OCI-LY1 (cell line): ENCODE measurements around the gene ETV1.

Experiments
- H2AFZ ChIP-seq: fragments of 200-600 bp; sonication (generic), shearing (Covaris generic); 2 replicates; pipeline ENCODE4 v1.6.0; 2014; ENCODE audit warnings: antibody characterized with exemption, mild to moderate bottlenecking, low read length
- H3F3A ChIP-seq: fragments of 200-600 bp; sonication (generic), shearing (Covaris generic); 2 replicates; pipeline ENCODE4 v1.6.0; 2014; ENCODE audit warnings: mild to moderate bottlenecking, antibody characterized with exemption, low read length, moderate library complexity; ENCODE audit not compliant: insufficient read depth
- H3K27ac ChIP-seq: fragments of 200-600 bp; sonication (generic); 2 replicates; pipeline ENCODE4 v1.5.1; 2014; ENCODE audit warnings: low read length, mixed run types, mild to moderate bottlenecking, low read depth; ENCODE audit not compliant: poor library complexity, severe bottlenecking
- H3K27me3 ChIP-seq: fragments of 200-600 bp; sonication (generic); 2 replicates; pipeline ENCODE4 v1.6.0; 2014; ENCODE audit warnings: antibody characterized with exemption, mild to moderate bottlenecking, low read length, moderate library complexity; ENCODE audit not compliant: insufficient read depth
- H3K36me3 ChIP-seq: fragments of 200-600 bp; sonication (generic); 2 replicates; pipeline ENCODE4 v1.6.1; 2014; ENCODE audit warnings: mild to moderate bottlenecking, antibody characterized with exemption, low read length, moderate library complexity, mixed read lengths; ENCODE audit not compliant: insufficient read depth
- H3K4me1 ChIP-seq: fragments of 200-600 bp; sonication (generic); 2 replicates; pipeline ENCODE4 v1.5.1; 2014; ENCODE audit warnings: mild to moderate bottlenecking, low read length, moderate library complexity; ENCODE audit not compliant: insufficient read depth, severe bottlenecking
- H3K4me2 ChIP-seq: fragments of 200-600 bp; sonication (generic), shearing (Covaris generic); 2 replicates; pipeline ENCODE4 v1.6.1; 2014; ENCODE audit warnings: low read length
- H3K4me3 ChIP-seq: fragments of 200-600 bp; sonication (generic); 2 replicates; pipeline ENCODE4 v1.5.1; 2014; ENCODE audit warnings: low read length, low read depth, mild to moderate bottlenecking, mixed read lengths; ENCODE audit not compliant: poor library complexity, severe bottlenecking
- H3K79me2 ChIP-seq: fragments of 200-600 bp; shearing (Covaris generic); 2 replicates; pipeline ENCODE4 v1.6.1; 2016; ENCODE audit warnings: mixed run types, low read length, mixed read lengths; ENCODE audit not compliant: insufficient read depth
- H3K9ac ChIP-seq: fragments of 200-600 bp; sonication (generic), shearing (Covaris generic); 2 replicates; pipeline ENCODE4 v1.6.1; 2014; ENCODE audit warnings: mild to moderate bottlenecking, low read length, mixed read lengths
- H3K9me2 ChIP-seq: fragments of 200-600 bp; sonication (generic), shearing (Covaris generic); 2 replicates; pipeline ENCODE4 v1.6.1; 2014; ENCODE audit warnings: low read depth, mild to moderate bottlenecking, low read length, mixed read lengths
- H3K9me3 ChIP-seq: fragments of 200-600 bp; shearing (Covaris generic); 2 replicates; pipeline ENCODE4 v1.6.1; 2014; ENCODE audit warnings: low read length, mixed read lengths
- H4K20me1 ChIP-seq: fragments of 200-600 bp; sonication (generic), shearing (Covaris generic); 2 replicates; pipeline ENCODE4 v1.6.0; 2016; ENCODE audit warnings: mild to moderate bottlenecking, low read length; ENCODE audit not compliant: insufficient read depth
- EZH2 ChIP-seq: fragments of 200-600 bp; sonication (generic), shearing (Covaris generic); IDR thresholded peaks from 2 replicates; pipeline ENCODE4 v1.8.0; 2017; ENCODE audit warnings: borderline replicate concordance, mixed run types, mild to moderate bottlenecking, antibody characterized with exemption, low read length, moderate library complexity, mixed read lengths
- TF ChIP-seq, protein P1 (sequence below): fragments of 200-600 bp; sonication (generic), shearing (Covaris generic); IDR thresholded peaks from 2 replicates; pipeline ENCODE4 v1.5.1; 2017; ENCODE audit warnings: mild to moderate bottlenecking, antibody characterized with exemption, low read length, moderate library complexity, mixed read lengths

Gene ETV1

GRCh38 chr7:13988731-13989125, 738 bp downstream of the ETV1 start:
- no peak overlapping the region for H3K9ac ChIP-seq
- TF ChIP-seq, protein P1, sequence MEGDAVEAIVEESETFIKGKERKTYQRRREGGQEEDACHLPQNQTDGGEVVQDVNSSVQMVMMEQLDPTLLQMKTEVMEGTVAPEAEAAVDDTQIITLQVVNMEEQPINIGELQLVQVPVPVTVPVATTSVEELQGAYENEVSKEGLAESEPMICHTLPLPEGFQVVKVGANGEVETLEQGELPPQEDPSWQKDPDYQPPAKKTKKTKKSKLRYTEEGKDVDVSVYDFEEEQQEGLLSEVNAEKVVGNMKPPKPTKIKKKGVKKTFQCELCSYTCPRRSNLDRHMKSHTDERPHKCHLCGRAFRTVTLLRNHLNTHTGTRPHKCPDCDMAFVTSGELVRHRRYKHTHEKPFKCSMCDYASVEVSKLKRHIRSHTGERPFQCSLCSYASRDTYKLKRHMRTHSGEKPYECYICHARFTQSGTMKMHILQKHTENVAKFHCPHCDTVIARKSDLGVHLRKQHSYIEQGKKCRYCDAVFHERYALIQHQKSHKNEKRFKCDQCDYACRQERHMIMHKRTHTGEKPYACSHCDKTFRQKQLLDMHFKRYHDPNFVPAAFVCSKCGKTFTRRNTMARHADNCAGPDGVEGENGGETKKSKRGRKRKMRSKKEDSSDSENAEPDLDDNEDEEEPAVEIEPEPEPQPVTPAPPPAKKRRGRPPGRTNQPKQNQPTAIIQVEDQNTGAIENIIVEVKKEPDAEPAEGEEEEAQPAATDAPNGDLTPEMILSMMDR, result no peak
- no peak for TF ChIP-seq EZH2
- H3K27ac ChIP-seq, result no peak overlapping the region
- H3F3A ChIP-seq, result no peaks in the 10 kb centered on the region
- peak overlapping the region; percentile 34; the same call in 1 of the 2 replicates for H2AFZ ChIP-seq
- no peak overlapping the region for H3K4me3 ChIP-seq
- no peaks in the 10 kb centered on the region for H3K36me3 ChIP-seq
- no peaks in the 10 kb centered on the region for H3K27me3 ChIP-seq
- H4K20me1 ChIP-seq, result no peaks in the 10 kb centered on the region
- H3K79me2 ChIP-seq, result no peaks in the 10 kb centered on the region
- H3K9me3 ChIP-seq, result peaks cover 22% of the 10 kb centered on the region
- no peaks in the 10 kb centered on the region for H3K9me2 ChIP-seq
- H3K4me1 ChIP-seq, result peaks cover 40% of the 10 kb centered on the region
- no peak overlapping the region for H3K4me2 ChIP-seq

- Histone ChIP-seq H3K9ac (no peak overlapping the region), H3K27me3 (no peaks in the 10 kb centered on the region), H3K27ac (no peak overlapping the region), H3K9me3 (peaks cover 22% of the 10 kb centered on the region), H3K4me2 (no peak overlapping the region), H4K20me1 (no peaks in the 10 kb centered on the region), H3F3A (no peaks in the 10 kb centered on the region), H3K9me2 (no peaks in the 10 kb centered on the region), H3K4me1 (peaks cover 44% of the 10 kb centered on the region), H3K79me2 (no peaks in the 10 kb centered on the region), H3K4me3 (no peak overlapping the region), H2AFZ (no peak overlapping the region), H3K36me3 (no peaks in the 10 kb centered on the region)
- TF ChIP-seq, protein P1, result no peak
- no peak for TF ChIP-seq EZH2
Measured at GRCh38 chr7:13988065-13988464, 1.4 kb downstream of the ETV1 start.

DNA sequence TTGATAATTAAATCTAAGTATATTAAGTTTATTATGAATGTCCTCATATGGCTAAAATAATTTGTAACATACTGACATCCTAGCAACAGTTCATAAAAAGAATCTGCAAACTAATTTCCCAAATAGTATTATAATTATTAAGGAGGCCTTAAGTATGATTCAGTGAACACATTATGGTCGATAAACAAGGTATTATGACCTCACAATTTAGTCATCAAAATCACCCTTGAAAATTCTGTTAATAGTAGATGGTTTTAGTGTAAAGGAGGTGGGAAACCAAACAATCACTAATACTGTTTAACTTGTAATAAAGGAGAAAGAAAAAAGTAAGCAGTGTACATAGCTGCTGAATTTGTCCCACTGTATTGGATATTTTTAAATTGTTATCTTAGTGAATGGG, 2.1 kb downstream of the ETV1 start:
- Histone ChIP-seq H3K4me1 (peaks cover 44% of the 10 kb centered on the region), H2AFZ (peak overlapping the region; percentile 63; the same call in 1 of the 2 replicates), H3F3A (no peaks in the 10 kb centered on the region), H3K27me3 (no peaks in the 10 kb centered on the region), H4K20me1 (no peaks in the 10 kb centered on the region), H3K9ac (no peak overlapping the region), H3K79me2 (no peaks in the 10 kb centered on the region), H3K9me2 (no peaks in the 10 kb centered on the region), H3K27ac (no peak overlapping the region), H3K9me3 (peaks cover 22% of the 10 kb centered on the region), H3K36me3 (no peaks in the 10 kb centered on the region), H3K4me2 (no peak overlapping the region), H3K4me3 (no peak overlapping the region)
- TF ChIP-seq, protein P1, result no peak
- no peak for TF ChIP-seq EZH2
